ENCODE data around the gene CARMIL1.

DNA sequence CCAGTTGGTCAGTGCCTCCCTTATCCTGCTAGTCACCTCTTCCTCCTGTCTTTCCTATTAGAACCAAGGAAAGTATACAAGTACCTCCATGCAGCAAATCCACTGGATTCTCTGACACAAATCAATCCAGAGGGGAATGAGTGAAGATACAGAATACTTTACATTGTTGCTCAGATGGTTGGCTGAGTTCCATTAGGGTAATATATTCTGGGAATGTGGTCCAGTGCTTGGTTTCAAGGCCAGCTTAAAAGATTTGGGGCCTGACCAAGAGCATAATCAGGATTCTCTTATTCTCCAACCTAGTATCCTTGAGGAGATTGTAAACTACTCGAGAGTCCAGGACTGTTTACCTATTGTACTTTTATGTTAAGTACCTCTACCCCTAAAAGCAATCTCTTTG is 23.0 kb downstream of the CARMIL1 start:
- TF ChIP-seq, protein P1, sequence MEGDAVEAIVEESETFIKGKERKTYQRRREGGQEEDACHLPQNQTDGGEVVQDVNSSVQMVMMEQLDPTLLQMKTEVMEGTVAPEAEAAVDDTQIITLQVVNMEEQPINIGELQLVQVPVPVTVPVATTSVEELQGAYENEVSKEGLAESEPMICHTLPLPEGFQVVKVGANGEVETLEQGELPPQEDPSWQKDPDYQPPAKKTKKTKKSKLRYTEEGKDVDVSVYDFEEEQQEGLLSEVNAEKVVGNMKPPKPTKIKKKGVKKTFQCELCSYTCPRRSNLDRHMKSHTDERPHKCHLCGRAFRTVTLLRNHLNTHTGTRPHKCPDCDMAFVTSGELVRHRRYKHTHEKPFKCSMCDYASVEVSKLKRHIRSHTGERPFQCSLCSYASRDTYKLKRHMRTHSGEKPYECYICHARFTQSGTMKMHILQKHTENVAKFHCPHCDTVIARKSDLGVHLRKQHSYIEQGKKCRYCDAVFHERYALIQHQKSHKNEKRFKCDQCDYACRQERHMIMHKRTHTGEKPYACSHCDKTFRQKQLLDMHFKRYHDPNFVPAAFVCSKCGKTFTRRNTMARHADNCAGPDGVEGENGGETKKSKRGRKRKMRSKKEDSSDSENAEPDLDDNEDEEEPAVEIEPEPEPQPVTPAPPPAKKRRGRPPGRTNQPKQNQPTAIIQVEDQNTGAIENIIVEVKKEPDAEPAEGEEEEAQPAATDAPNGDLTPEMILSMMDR (conservative IDR thresholded peaks at IDR 0.05; ENCODE audit: low read length) = no peak
- TF ChIP-seq EZH2phosphoT487 (IDR thresholded peaks at IDR 0.05; ENCODE audit: borderline replicate concordance) = no peak
